Fibroblast of pulmonary artery (primary cell): Measurements from ENCODE around the gene IZUMO1.
"Not testable (repeated sequence)": the region's sequence is repeated elsewhere in the genome, so short reads cannot be mapped to it uniquely, and the experiment has no call there.

Source experiments
- DNase-seq: peaks from one replicate; pipeline ENCODE4 v3.0.0-alpha.2; 2010; ENCODE audit warnings: low read depth
- H3K4me3 ChIP-seq: replicated peaks from 2 replicates; pipeline ENCODE4 v1.5.1; 2011; ENCODE audit warnings: low read depth, mild to moderate bottlenecking, control low read depth, low read length, moderate library complexity
- TF ChIP-seq, protein P1 (sequence below): IDR thresholded peaks from 2 replicates; pipeline ENCODE4 v1.5.1; 2011; ENCODE audit warnings: mild to moderate bottlenecking, control low read depth, low read length, inconsistent platforms; ENCODE audit errors: missing control alignments

IZUMO1 gene

DNA sequence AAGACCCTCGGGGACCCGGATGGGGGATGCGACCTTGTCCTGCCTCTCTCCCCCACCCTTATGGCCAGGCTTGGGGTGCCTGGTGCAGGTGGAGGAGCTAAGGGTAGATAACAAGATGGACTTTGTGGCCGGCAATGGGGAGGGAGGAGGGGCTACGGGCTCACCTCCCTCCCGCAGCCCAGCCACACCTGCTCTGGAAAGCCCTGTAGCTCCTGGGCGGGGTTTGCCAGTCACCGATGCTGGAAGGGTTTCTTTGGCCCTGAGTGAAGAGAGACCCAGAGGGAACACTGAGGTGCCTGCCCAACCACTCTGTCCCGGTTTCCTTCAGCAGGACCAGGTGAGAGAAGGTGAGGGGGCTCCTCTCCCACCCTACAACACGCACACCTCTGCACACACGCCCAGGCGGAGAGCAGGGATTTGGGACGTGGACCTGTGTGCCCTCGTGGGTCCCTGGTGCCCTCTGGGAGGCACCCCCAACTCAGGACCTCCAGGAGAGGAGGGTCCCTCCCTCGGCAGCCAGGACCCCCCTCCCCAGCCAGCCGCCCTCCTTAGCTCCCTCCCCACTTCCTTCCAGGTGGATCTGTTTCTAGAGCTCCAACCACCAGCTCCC is 50.9 kb downstream of the IZUMO1 start, which contains the start of gene FUT2:
FUT2 (plus strand) TSS at position 229 of the 610 bp plus-strand sequence. CDS start 6,986 bp downstream, outside the sequence.
- DNase-seq, result no peak
- peak within 1 kb of the TSS; percentile 5 for H3K4me3 ChIP-seq
- TF ChIP-seq, protein P1, sequence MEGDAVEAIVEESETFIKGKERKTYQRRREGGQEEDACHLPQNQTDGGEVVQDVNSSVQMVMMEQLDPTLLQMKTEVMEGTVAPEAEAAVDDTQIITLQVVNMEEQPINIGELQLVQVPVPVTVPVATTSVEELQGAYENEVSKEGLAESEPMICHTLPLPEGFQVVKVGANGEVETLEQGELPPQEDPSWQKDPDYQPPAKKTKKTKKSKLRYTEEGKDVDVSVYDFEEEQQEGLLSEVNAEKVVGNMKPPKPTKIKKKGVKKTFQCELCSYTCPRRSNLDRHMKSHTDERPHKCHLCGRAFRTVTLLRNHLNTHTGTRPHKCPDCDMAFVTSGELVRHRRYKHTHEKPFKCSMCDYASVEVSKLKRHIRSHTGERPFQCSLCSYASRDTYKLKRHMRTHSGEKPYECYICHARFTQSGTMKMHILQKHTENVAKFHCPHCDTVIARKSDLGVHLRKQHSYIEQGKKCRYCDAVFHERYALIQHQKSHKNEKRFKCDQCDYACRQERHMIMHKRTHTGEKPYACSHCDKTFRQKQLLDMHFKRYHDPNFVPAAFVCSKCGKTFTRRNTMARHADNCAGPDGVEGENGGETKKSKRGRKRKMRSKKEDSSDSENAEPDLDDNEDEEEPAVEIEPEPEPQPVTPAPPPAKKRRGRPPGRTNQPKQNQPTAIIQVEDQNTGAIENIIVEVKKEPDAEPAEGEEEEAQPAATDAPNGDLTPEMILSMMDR, result no peak

DNA sequence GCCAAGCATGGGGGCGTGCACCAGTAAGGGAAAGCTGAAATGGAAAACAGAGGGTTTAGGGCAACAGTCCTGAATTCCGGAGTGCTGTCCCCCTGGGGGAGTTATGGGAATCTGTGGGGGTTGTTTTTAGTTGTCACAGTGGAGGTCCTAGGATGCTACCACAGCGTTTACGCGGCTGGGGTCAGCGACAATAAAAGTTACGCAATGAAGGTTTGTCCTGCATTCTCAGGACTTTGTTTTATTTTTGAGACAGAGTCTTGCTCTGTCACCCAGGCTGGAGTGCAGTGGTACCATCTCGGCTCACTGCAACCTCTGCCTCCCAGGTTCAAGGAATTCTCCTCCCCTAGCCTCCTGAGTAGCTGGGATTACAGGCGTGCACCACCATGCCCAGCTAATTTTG is 53.1 kb downstream of the IZUMO1 start:
- H3K4me3 ChIP-seq, DNase-seq: not testable (repeated sequence)
